GM10847 (cell line): ENCODE data around the gene CLDN4.

ENCODE experiments used
- POLR2A ChIP-seq: IDR thresholded peaks from 2 replicates; pipeline ENCODE4 v1.6.1; 2011; ENCODE audit not compliant: insufficient read length; ENCODE audit errors: extremely low read depth

Gene CLDN4

DNA sequence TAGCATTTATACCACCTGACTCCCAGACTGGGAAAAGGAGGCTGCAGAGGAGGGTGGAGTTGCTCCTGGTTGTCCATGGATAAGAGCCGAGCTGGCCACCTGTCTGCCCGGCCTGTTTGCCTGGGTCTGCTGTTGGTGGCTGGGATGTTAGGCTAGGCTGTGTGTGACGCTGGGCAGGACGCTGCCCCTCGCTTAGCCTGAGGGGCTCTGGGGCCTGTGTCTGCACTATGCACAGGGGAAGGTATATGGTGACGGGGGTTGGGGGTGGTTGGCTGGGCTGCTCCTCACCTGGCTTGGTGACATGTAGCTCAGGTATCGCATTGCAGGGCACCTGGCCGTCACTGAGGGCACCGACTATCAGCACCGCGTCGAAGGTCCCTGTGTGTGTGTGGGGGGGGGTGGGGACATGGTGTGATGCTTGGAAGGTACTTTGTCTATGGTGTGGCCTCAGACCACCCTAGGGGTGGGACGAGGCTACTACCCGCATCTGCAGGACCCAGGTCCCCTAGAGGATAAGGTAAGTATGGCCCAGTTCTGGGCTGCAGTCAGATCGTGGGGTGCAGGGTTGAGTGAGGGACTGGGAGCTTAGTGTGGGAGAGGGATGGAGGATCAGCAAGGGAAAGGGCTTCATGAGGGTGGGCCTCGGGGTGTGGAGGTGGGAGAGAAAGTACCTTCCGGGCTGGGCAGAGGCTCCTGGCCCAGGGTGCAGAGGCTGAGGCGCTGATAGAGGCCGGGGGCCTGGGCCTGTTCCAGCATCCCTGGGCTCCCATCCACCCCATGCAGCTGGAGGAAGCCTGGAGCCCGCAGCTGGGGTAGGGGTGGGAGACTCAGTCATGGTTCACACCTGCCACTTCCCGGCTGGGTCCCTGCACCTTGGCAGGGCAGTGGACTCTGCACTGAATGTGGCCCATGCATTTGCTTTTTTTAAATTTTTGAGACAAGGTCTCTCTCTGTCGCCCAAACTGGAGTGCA, 9.2 kb downstream of the CLDN4 start:
- TF ChIP-seq POLR2A, result no peak

GRCh38 chr7:73840715-73841379, 10.1 kb downstream of the CLDN4 start:
- TF ChIP-seq POLR2A, result no peak

DNA sequence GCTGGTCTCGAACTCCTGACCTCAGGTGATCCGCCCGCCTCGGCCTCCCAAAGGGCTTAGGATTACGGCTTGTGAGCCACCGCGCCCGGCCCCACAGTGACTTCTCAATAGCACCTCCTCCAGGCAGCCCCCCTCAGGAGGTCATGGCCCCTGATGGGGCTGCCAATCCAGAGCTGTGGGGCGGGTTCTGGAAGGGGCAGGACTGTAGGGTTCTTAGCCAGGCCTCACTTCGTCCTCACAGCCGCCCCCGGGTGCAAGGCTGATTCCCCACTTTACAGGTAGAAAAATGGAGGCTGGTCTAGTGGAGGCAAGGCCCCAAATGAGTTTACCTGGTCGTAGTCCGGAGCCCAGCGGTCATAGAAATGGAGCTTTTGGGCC, 10.9 kb downstream of the CLDN4 start:
- TF ChIP-seq POLR2A, result no peak

- peak; percentile 52 for TF ChIP-seq POLR2A
Observed at GRCh38 chr7:73842067-73842976, 11.5 kb downstream of the CLDN4 start, which contains the start of gene METTL27. Gene METTL27, minus strand, starts transcription at chr7:73842516. Its CDS starts 376 bp downstream, at chr7:73842140.

DNA sequence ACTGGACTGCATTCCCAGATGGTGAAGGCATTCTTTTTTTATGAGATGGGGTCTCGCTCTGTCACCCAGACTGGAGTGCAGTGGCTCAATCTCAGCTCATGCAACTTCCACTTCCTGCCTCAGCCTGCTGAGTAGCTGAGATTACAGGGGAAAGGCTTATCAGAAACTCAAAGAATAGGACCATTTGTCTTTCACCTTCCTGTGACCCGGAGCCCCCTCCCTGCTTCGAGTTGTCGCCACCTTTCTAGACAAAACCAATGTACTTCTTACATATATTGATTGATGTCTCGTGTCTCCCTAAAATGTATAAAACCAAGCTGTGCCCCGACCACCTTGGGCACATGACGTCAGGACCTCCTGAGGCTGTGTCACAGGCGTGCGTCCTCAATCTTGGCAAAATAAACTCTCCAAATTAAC, 13.3 kb downstream of the CLDN4 start:
- no peak for TF ChIP-seq POLR2A

DNA sequence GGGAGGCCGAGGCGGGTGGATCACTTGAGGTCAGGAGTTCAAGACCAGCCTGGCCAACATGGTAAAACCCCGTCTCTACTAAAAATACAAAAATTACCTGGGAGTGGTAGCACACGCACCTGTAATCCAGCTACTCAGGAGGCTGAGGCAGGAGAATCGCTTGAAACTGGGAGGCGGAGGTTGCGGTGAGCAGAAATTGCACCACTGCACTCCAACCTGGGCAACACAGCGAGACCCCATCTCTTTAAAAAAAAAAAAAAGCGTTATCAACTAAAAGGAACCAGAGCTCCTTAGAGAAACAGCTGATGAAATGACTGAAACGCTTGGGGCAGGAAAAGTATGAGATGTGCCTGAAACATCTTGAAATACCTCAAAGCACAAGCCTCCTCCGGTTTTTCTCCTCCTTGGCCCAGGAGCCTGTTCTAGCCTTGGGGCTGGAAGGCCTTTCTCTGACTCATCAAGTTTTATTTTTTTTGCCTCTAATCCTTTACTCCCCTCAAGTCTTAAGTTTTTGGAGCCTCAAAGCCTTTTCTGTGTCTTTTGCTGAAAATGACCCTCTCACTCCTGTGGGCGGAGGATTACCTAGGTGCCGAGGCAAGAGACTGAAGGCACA, 14.2 kb downstream of the CLDN4 start:
- TF ChIP-seq POLR2A, result no peak

DNA sequence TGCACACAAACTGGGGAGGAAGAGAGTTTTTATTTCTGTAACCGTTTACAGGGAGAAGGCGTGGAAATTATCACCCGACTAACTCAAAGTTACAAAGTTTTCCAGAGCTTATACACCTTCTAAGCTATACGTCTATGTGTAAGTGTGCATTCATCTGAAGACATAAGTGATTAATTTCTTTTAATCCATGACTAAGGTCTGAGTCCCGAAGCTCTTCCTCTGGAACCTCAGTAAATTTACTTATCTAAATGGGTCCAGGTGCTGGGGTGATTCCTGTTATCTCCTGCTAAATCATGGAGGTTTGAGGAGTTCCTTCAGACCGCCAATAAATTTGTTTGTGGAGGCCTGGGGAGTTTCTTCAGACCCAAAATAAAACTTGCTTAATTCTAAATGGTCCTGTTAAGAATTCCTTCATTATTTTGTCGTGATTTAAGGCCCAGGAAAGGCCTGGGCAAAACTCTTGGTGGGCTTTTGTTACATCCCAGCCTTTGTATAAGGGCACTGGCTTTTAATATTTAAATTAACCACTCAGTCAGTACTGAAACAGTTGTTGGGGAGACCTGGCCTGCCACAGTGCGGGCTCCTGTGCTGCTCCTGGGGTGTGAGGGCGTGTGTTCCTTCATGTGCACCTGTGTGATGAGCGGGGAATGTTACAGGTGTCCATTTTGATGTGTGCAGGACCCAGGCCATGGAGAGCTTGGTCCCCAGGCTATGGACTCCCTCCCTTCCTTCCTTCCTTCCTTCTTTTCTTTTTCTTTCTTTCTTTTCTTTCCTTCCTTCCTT, 17.3 kb downstream of the CLDN4 start:
- no peak for TF ChIP-seq POLR2A

GRCh38 chr7:73850781-73851207, 20.0 kb downstream of the CLDN4 start:
- TF ChIP-seq POLR2A, result no peak

- TF ChIP-seq POLR2A, result no peak
Observed at GRCh38 chr7:73851410-73852338, 20.9 kb downstream of the CLDN4 start.

DNA sequence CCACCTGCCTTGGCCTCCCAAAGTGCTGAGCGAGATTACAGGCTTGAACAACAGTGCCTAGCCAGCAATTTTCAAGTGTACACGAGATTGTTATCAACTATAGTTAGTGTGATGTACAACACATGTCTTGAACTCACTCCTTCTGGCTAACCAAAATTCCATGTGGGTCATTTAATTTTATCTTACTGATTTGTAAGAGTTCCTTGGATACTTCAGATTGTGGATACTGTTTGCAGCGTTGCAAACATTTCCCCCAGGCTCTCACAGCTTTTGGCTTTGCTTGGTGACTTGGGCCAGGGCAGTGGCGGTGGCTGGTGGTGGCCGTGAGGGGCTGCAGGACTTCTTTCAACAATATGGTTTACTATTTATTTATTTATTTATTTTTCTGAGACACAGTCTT, 21.7 kb downstream of the CLDN4 start:
- TF ChIP-seq POLR2A, result no peak

- TF ChIP-seq POLR2A, result no peak
Observed at GRCh38 chr7:73856941-73857340, 26.1 kb downstream of the CLDN4 start.

- no peak for TF ChIP-seq POLR2A
Observed at GRCh38 chr7:73858807-73859206, 28.0 kb downstream of the CLDN4 start.

- TF ChIP-seq POLR2A, result no peak
Observed at GRCh38 chr7:73860859-73861258, 30.1 kb downstream of the CLDN4 start, which contains the start of gene TMEM270. Gene TMEM270, plus strand, starts transcription at chr7:73861159. Its CDS starts 36 bp downstream, at chr7:73861195.
